Stimulated activated CD4-positive, alpha-beta T cell treated with anti-CD3 and anti-CD28 coated beads, Interleukin-4, amount 100 ng/mL, for 4 hours (primary cell): ENCODE measurements around the gene TAF11L14.
"Not testable (repeated sequence)": the region's sequence is repeated elsewhere in the genome, so short reads cannot be mapped to it uniquely, and the experiment has no call there.

Experiments
- DNase-seq, 2 experiments: peaks; one replicate each; pipeline ENCODE4 v3.0.0-alpha.2; 2020

The TAF11L14 gene

GRCh38 chr5:17634160-17634559 lies at the start of gene TAF11L14:
Gene TAF11L14 (plus strand): TSS chr5:17634460.
- no peak for DNase-seq

DNA sequence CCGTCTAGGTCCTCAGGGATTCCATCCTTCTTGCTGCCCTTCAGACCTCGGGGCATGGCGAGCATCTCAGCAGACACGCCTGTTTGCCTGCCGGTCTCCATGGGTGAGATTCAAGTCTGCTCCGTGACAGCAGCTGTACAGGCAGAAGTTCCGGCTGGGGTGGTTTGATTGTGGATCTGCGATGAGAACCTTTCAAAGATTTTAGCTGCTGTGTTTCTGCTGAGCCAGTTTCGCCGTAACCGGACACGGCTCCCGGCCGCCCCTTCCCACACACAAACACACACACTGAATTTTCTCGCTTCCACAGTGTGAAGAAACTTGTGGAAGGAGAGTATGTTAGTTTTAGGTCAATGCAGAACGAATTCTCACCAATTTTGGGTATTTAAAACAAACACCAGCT lies 48.6 kb upstream of the TAF11L14 start, which contains the start of gene TAF11L7:
Gene TAF11L7, minus strand, starts transcription at position 101 of the 400 bp plus-strand sequence.
- DNase-seq = not testable (repeated sequence)

- not testable (repeated sequence) for DNase-seq
These were observed 43.4 kb upstream of the TAF11L14 start, which contains the start of gene TAF11L8 for GRCh38 chr5:17590860-17591259. Gene TAF11L8 (minus strand): TSS chr5:17590960.

- DNase-seq = not testable (repeated sequence)
These were observed 40.0 kb upstream of the TAF11L14 start, which contains the start of gene TAF11L9 for GRCh38 chr5:17594255-17594654. Gene TAF11L9 (minus strand): TSS chr5:17594394.

DNA sequence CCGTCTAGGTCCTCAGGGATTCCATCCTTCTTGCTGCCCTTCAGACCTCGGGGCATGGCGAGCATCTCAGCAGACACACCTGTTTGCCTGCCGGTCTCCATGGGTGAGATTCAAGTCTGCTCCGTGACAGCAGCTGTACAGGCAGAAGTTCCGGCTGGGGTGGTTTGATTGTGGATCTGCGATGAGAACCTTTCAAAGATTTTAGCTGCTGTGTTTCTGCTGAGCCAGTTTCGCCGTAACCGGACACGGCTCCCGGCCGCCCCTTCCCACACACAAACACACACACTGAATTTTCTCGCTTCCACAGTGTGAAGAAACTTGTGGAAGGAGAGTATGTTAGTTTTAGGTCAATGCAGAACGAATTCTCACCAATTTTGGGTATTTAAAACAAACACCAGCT lies 36.5 kb upstream of the TAF11L14 start, which contains the start of gene TAF11L10:
Gene TAF11L10, minus strand, starts transcription at position 101 of the 400 bp plus-strand sequence.
- not testable (repeated sequence) for DNase-seq

- DNase-seq = not testable (repeated sequence)
These were observed 30.4 kb upstream of the TAF11L14 start, which contains the start of gene TAF11L11 for GRCh38 chr5:17603880-17604279. Gene TAF11L11 (plus strand): TSS chr5:17604183.

GRCh38 chr5:17604951-17605350 lies 29.3 kb upstream of the TAF11L14 start:
- no peak for DNase-seq

DNA sequence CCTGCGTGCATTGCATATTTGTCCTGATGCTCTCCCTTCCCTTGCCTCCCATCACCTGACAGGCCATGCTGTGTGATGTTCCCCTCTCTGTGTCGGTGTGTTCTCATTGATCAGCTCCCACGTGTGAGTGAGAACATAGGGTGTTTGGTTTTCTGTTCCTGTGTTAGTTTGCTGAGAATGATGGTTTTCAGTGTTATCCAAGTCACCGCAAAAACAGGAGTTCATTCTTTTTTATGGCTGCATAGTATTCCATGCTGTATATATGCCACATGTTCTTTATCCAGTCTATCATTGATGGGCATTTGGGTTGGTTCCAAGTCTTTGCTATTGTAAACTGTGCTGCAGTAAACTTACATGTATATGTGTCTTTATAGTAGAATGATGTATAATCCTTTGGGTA lies 26.8 kb upstream of the TAF11L14 start:
- not testable (repeated sequence) for DNase-seq

GRCh38 chr5:17610092-17610491 lies 24.2 kb upstream of the TAF11L14 start, which contains the start of gene TAF11L12:
Gene TAF11L12 (plus strand): TSS chr5:17610392.
- not testable (repeated sequence) for DNase-seq

DNA sequence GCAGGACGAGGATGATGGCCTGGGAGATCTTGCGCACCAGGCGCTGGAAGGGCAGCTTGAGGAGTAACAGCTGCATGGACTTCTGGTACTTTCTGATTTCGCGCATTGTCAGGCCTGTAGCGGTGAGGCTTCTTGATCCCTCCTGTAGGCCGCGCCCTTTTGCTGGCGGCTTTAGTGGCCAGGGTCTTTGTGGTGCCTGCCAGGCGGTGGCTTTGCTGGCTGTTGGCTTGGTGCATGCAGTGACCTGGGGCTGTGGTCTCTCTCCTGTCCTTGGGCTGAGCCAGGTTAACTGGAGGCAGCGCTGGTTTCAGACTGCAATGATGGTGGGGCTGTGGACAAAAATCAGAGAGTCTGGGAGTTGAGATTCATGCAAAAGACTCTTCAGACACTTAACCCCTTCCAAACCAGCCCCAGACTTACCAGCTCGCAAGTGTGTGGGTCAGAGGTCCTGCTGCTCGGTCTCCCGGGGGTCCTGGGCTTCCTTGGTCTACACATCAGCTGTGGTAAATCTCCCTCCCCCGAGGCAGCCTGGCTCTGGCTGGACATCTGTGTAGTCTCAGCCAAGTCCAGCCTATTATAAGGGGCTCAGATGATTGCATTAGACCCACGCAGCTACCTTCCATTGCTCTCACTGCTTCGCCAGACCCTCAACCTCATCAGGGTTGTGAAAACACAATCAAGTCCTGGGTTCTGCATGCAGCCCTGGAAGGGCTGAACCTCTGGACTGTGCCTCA lies 19.2 kb upstream of the TAF11L14 start:
- DNase-seq = no peak

GRCh38 chr5:17619354-17619753 lies 14.9 kb upstream of the TAF11L14 start:
- no peak for DNase-seq

DNA sequence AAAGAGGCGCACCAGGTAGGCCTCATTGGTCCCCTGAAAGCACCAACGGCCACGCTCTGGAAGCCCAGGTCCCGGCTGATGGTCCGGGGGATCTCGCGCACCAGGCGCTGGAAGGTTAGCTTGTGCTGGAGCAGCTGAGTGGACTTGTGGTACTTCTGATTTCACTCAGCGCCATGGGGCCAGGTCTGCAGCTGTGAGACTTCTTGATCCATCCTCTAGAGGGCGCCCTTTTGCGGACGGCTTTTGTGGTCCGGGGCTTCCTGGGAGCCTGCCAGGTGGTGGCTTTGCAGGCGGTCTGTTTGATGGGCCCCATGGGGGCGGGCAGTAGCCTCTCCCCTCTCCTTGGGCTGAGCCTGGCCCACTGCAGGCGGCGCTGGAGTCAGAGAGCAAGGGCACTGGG lies 13.6 kb upstream of the TAF11L14 start:
- no peak for DNase-seq

- DNase-seq = no peak
These were observed 8.6 kb upstream of the TAF11L14 start for GRCh38 chr5:17625686-17626085.

DNA sequence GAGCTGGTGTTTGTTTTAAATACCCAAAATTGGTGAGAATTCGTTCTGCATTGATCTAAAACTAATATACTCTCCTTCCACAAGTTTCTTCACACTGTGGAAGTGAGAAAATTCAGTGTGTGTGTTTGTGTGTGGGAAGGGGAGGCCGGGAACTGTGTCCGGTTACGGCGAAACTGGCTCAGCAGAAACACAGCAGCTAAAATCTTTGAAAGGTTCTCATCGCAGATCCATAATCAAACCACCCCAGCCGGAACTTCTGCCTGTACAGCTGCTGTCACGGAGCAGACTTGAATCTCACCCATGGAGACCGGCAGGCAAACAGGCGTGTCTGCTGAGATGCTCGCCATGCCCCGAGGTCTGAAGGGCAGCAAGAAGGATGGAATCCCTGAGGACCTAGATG lies 2.5 kb upstream of the TAF11L14 start, which contains the start of gene TAF11L13:
Gene TAF11L13, plus strand, starts transcription at position 301 of the 400 bp plus-strand sequence.
- DNase-seq = not testable (repeated sequence)

GRCh38 chr5:17649232-17649631 lies 15.0 kb downstream of the TAF11L14 start:
- DNase-seq = not testable (repeated sequence)

DNA sequence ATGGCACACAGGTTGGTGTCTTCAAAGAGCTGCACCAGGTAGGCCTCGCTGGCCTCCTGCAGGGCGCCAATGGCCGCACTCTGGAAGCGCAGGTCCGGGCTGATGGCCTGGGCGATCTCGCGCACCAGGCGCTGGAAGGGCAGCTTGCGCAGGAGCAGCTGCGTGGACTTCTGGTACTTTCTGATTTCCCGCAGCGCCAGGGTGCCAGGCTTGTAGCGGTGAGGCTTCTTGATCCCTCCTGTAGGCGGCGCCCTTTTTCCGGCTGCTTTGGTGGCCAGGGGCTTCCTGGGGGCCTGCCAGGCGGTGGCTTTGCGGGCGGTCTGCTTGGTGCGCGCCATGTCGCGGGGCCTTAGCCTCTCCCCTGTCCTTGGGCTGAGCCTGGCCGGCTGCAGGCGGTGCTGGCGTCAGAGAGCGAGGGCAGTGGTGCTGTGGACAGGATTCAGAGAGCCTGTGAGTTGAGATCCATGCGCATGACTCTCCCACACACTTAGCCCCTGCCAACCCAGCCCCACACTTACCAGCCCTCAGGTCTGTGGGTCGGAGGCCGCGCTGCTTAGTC lies 21.0 kb downstream of the TAF11L14 start:
- not testable (repeated sequence) for DNase-seq

GRCh38 chr5:17655921-17656320 lies 21.7 kb downstream of the TAF11L14 start:
- DNase-seq = no peak

- no peak for DNase-seq
These were observed 28.9 kb downstream of the TAF11L14 start for GRCh38 chr5:17663182-17663581.

DNA sequence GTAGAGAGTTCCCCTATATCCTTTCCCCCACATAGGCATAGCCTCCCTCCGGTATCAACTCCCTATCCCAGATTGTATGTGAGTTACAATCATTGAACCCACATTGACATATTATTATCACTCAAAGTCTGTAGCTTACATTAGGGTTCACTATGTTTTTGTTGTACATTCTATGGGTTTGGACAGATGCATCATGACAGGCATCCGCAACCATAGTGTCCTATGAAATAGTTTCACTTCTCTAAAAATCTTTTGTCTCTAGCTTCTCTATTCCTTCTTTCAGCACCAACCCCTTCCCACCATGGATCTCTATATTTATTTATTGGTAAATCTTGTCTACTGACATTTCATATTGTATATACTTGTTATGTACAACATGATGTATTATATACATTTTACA lies 31.6 kb downstream of the TAF11L14 start:
- DNase-seq = no peak

DNA sequence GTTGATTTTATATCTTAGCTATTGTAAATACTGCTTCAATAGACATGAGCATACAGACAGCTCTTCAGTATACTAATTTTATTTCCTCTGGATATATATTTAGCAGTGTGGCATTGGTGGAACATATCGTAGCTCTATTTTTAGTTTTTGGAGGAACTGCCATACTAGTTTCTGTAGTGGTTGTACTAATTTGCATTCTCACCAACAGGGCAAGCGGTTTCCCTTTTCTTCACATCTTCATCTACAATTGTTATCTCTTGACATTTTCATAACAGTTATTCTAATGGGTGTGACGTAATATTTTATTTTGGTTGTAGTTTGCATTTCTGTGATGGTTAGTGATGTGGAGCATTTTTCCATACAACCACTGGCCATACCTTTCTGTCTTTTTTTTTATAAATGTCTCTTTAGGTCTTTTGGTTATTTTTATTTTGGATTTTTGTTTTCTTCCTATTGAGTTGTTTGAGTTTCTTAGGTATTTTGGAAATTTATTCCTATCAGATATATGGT lies 32.5 kb downstream of the TAF11L14 start:
- DNase-seq = no peak

DNA sequence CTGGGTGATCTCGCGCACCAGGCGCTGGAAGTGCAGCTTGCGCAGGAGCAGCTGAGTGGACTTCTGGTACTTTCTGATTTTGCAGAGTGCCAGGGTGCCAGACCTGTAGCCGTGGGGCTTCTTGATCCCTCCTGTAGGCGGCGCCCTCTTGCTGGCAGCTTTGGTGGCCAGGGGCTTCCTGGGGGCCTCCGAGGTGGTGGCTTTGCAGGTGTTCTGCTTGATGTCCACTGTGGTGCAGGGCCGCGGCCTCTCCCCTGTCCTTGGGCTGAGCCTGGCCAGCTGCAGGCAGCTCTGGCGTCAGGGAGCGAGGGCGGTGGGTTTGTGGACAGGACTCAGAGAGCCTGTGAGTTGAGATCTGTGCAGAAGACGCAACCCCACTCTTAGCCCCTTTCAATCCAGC lies 36.1 kb downstream of the TAF11L14 start:
- DNase-seq = no peak

DNA sequence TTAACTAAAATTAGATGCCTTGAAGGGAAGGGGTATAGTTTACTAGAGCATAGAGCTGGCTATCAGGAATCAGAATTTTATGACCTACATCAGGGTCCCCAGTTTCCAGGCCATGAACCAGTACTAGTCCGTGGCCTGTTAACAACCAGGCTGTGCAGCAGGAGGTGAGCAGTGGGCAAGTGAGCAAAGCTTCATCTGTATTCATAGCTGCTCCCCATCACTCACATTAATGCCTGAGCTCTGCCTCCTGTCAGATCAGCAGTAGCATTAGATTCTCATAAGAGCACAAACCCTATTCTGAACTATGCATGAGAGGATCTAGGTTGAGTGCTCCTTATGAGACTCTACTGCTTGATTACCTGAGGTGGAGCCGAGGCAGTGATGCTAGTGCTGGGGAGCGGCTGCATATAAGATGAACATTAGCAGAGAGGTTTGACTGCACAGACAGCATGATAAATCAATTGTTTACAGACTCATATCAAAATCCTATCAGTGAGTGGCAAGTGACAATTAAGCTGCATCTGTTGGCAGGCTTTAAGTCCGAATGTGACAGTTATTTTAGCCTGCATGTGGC lies 44.6 kb downstream of the TAF11L14 start:
- no peak for DNase-seq

DNA sequence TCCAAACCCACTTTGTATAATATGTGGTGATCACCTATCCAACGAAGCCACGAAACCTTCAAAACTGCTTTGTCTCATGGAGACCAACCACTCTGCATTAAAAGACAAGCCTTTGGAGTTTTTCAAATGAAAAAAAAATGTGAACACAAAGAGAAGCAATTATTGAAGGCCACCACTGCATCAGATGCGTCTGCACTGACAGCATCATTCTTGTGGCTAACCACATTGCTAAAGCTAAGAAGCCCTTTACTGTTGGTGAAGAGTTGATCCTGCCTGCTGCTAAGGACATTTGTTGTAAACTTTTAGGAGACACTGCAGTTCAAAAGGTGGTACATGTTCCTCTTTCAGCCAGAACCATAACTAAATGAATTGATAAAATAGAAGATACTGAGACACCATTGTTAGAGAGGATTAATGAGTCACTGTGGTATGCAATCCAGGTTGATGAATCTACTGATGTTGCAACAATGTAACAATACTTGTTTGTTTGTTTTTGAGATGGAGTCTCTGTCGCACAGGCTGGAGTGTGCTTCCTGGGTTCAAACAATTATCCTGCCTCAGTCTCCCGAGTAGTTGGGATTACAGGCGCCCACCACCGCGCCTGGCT lies 45.4 kb downstream of the TAF11L14 start:
- DNase-seq = no peak
